ENCODE results near the gene SPEG. TPM values are rescaled to one million over a fixed set of nuclear protein-coding genes. Genes with fewer than 3 reads are reported as not detected.
A peak's percentile ranks its signal among the peaks of the same experiment; 100 is the strongest.

The SPEG gene
- total RNA-seq, 1 experiment from 2014 or later = 25.3 TPM

GRCh38 chr2:219462349-219462748 is 27.7 kb downstream of the SPEG start:
- H3K4me3 ChIP-seq (ENCODE audit: insufficient read depth, low read depth, low read length) = no peak overlapping the region

GRCh38 chr2:219464286-219465032 is 29.8 kb downstream of the SPEG start:
- H3K27me3 ChIP-seq (ENCODE audit: control insufficient read depth, insufficient read depth, low read length) = no peaks in the 10 kb centered on the region

More at GRCh38 chr2:219462349-219462748, 27.7 kb downstream of the SPEG start:
- H3K36me3 ChIP-seq (replicated peaks; ENCODE audit: control insufficient read depth, insufficient read depth, low read length) = peaks cover 3% of the 10 kb centered on the region
- H3K27me3 ChIP-seq (ENCODE audit: control insufficient read depth, insufficient read depth, low read length) = no peaks in the 10 kb centered on the region
- no peak for DNase-seq

GRCh38 chr2:219465659-219466561 is 31.3 kb downstream of the SPEG start:
- H3K36me3 ChIP-seq (replicated peaks; ENCODE audit: control insufficient read depth, insufficient read depth, low read length) = peaks cover 3% of the 10 kb centered on the region

More at GRCh38 chr2:219464286-219465032, 29.8 kb downstream of the SPEG start:
- H3K4me3 ChIP-seq (ENCODE audit: insufficient read depth, low read depth, low read length) = no peak overlapping the region
- DNase-seq = peak; percentile 68
- peaks cover 3% of the 10 kb centered on the region for H3K36me3 ChIP-seq (replicated peaks; ENCODE audit: control insufficient read depth, insufficient read depth, low read length)

GRCh38 chr2:219466816-219467735 is 32.4 kb downstream of the SPEG start:
- H3K27me3 ChIP-seq (ENCODE audit: control insufficient read depth, insufficient read depth, low read length) = no peaks in the 10 kb centered on the region
- peaks cover 2% of the 10 kb centered on the region for H3K36me3 ChIP-seq (replicated peaks; ENCODE audit: control insufficient read depth, insufficient read depth, low read length)
- H3K4me3 ChIP-seq (ENCODE audit: insufficient read depth, low read depth, low read length) = no peak overlapping the region
- DNase-seq = no peak

More at GRCh38 chr2:219465659-219466561, 31.3 kb downstream of the SPEG start:
- DNase-seq = no peak
- no peaks in the 10 kb centered on the region for H3K27me3 ChIP-seq (ENCODE audit: control insufficient read depth, insufficient read depth, low read length)
- no peak overlapping the region for H3K4me3 ChIP-seq (ENCODE audit: insufficient read depth, low read depth, low read length)

- no peak for DNase-seq
- Histone ChIP-seq H3K4me3 (ENCODE audit: insufficient read depth, low read depth, low read length) (no peak overlapping the region), H3K36me3 (replicated peaks; ENCODE audit: control insufficient read depth, insufficient read depth, low read length) (peaks cover 1% of the 10 kb centered on the region), H3K27me3 (ENCODE audit: control insufficient read depth, insufficient read depth, low read length) (no peaks in the 10 kb centered on the region)
These were observed 33.1 kb downstream of the SPEG start for GRCh38 chr2:219467736-219468075.

GRCh38 chr2:219468410-219469185 is 34.0 kb downstream of the SPEG start:
- H3K36me3 ChIP-seq (replicated peaks; ENCODE audit: control insufficient read depth, insufficient read depth, low read length) = peaks cover 1% of the 10 kb centered on the region
- H3K27me3 ChIP-seq (ENCODE audit: control insufficient read depth, insufficient read depth, low read length) = no peaks in the 10 kb centered on the region
- no peak for DNase-seq
- H3K4me3 ChIP-seq (ENCODE audit: insufficient read depth, low read depth, low read length) = no peak overlapping the region

GRCh38 chr2:219469186-219469724 is 34.6 kb downstream of the SPEG start:
- H3K4me3 ChIP-seq (ENCODE audit: insufficient read depth, low read depth, low read length) = no peak overlapping the region
- peaks cover 1% of the 10 kb centered on the region for H3K36me3 ChIP-seq (replicated peaks; ENCODE audit: control insufficient read depth, insufficient read depth, low read length)
- H3K27me3 ChIP-seq (ENCODE audit: control insufficient read depth, insufficient read depth, low read length) = no peaks in the 10 kb centered on the region
- DNase-seq = no peak

GRCh38 chr2:219470429-219470828 is 35.8 kb downstream of the SPEG start:
- Histone ChIP-seq H3K36me3 (replicated peaks; ENCODE audit: control insufficient read depth, insufficient read depth, low read length) (no peaks in the 10 kb centered on the region; the same call in none of the 2 replicates), H3K4me3 (ENCODE audit: insufficient read depth, low read depth, low read length) (no peak overlapping the region), H3K27me3 (ENCODE audit: control insufficient read depth, insufficient read depth, low read length) (no peaks in the 10 kb centered on the region)
- DNase-seq = no peak

- DNase-seq = no peak
- Histone ChIP-seq H3K27me3 (ENCODE audit: control insufficient read depth, insufficient read depth, low read length) (no peaks in the 10 kb centered on the region), H3K4me3 (ENCODE audit: insufficient read depth, low read depth, low read length) (no peak overlapping the region), H3K36me3 (replicated peaks; ENCODE audit: control insufficient read depth, insufficient read depth, low read length) (no peaks in the 10 kb centered on the region; the same call in 1 of the 2 replicates)
These were observed 37.1 kb downstream of the SPEG start for GRCh38 chr2:219471476-219472371.

- Histone ChIP-seq H3K4me3 (ENCODE audit: insufficient read depth, low read depth, low read length) (no peak overlapping the region), H3K27me3 (ENCODE audit: control insufficient read depth, insufficient read depth, low read length) (no peaks in the 10 kb centered on the region), H3K36me3 (replicated peaks; ENCODE audit: control insufficient read depth, insufficient read depth, low read length) (no peaks in the 10 kb centered on the region)
- DNase-seq = no peak
These were observed 38.1 kb downstream of the SPEG start for GRCh38 chr2:219472629-219473187.

- H3K4me3 ChIP-seq (ENCODE audit: insufficient read depth, low read depth, low read length) = no peak overlapping the region
- no peaks in the 10 kb centered on the region for H3K27me3 ChIP-seq (ENCODE audit: control insufficient read depth, insufficient read depth, low read length)
- no peaks in the 10 kb centered on the region for H3K36me3 ChIP-seq (replicated peaks; ENCODE audit: control insufficient read depth, insufficient read depth, low read length)
- no peak for DNase-seq
These were observed 38.9 kb downstream of the SPEG start for GRCh38 chr2:219473511-219473910.

GRCh38 chr2:219474285-219475060 is 39.8 kb downstream of the SPEG start:
- H3K4me3 ChIP-seq (ENCODE audit: insufficient read depth, low read depth, low read length) = no peak overlapping the region
- no peaks in the 10 kb centered on the region for H3K27me3 ChIP-seq (ENCODE audit: control insufficient read depth, insufficient read depth, low read length)
- no peaks in the 10 kb centered on the region for H3K36me3 ChIP-seq (replicated peaks; ENCODE audit: control insufficient read depth, insufficient read depth, low read length)
- no peak for DNase-seq

Data from H7 (cell line).